Measurements from ENCODE around the gene TRAIP. TPM values are rescaled to one million over a fixed set of nuclear protein-coding genes. Genes with fewer than 3 reads are reported as not detected.
"Not testable (repeated sequence)": the region's sequence is repeated elsewhere in the genome, so short reads cannot be mapped to it uniquely, and the experiment has no call there.

TRAIP gene
- total RNA-seq (2021; fragmentation: NEBNext Ultra II Directional; extraction: Animal tissue kit (Norgen Biotek cat#: 25700)): 1 to 10 TPM; 3.4 to 7.5 (median 6.3) TPM
- long read RNA-seq, partial matches to known transcripts: 0 of 3 reads
- long read RNA-seq, other reads (novel, unspliced or antisense): 3 of 3 reads

GRCh38 chr3:49856181-49857005 is at the start of gene TRAIP:
TRAIP (minus strand) TSS chr3:49856564; CDS start chr3:49856453, 111 bp downstream.
- peak within 1 kb of the TSS; percentile 97 for H3K4me3 Mint-ChIP-seq
- peak; percentile 10; the same call in 1 of the 2 replicates for TF ChIP-seq CTCF (IDR thresholded peaks at IDR 0.05)
- peaks cover 12% of the 10 kb centered on the region for H3K4me1 Mint-ChIP-seq (ENCODE audit: low read depth)
- peak; percentile 90 for DNase-seq
- H3K36me3 Mint-ChIP-seq (ENCODE audit: low read depth): no peaks in the 10 kb centered on the region
- H3K27me3 Mint-ChIP-seq (ENCODE audit: insufficient read depth): no peaks in the 10 kb centered on the region; the same call in 1 of the 2 replicates
- peak within 1 kb of the TSS; percentile 85 for H3K27ac Mint-ChIP-seq
- H3K9me3 Mint-ChIP-seq: no peaks in the 10 kb centered on the region

- H3K4me1 Mint-ChIP-seq (ENCODE audit: low read depth): peaks cover 23% of the 10 kb centered on the region
- H3K36me3 Mint-ChIP-seq (ENCODE audit: low read depth); H3K27me3 Mint-ChIP-seq (ENCODE audit: insufficient read depth); DNase-seq; H3K4me3 Mint-ChIP-seq; H3K27ac Mint-ChIP-seq; H3K9me3 Mint-ChIP-seq: not testable (repeated sequence)
Observed at GRCh38 chr3:49904448-49904847, 48.1 kb upstream of the TRAIP start.

- Mint-ChIP-seq H3K4me3 (no peak within 1 kb of the TSS), H3K4me1 (ENCODE audit: low read depth) (peaks cover 23% of the 10 kb centered on the region), H3K27ac (no peak within 1 kb of the TSS), H3K27me3 (ENCODE audit: insufficient read depth) (no peaks in the 10 kb centered on the region), H3K36me3 (ENCODE audit: low read depth) (no peaks in the 10 kb centered on the region), H3K9me3 (no peaks in the 10 kb centered on the region)
- DNase-seq: no peak
- no peak for TF ChIP-seq CTCF (IDR thresholded peaks at IDR 0.05)
Observed at GRCh38 chr3:49903451-49904424, 47.4 kb upstream of the TRAIP start, which contains the start of gene MST1R. MST1R (minus strand) TSS chr3:49903873; CDS start chr3:49903609, 264 bp downstream.

GRCh38 chr3:49902511-49903345 is 46.4 kb upstream of the TRAIP start:
- H3K4me3 Mint-ChIP-seq: no peak overlapping the region
- peaks cover 23% of the 10 kb centered on the region for H3K4me1 Mint-ChIP-seq (ENCODE audit: low read depth)
- no peaks in the 10 kb centered on the region for H3K9me3 Mint-ChIP-seq
- DNase-seq: no peak
- H3K27ac Mint-ChIP-seq: no peak overlapping the region
- no peaks in the 10 kb centered on the region for H3K27me3 Mint-ChIP-seq (ENCODE audit: insufficient read depth)
- no peaks in the 10 kb centered on the region for H3K36me3 Mint-ChIP-seq (ENCODE audit: low read depth)
- no peak for TF ChIP-seq CTCF (IDR thresholded peaks at IDR 0.05)

- H3K4me3 Mint-ChIP-seq: no peak overlapping the region
- TF ChIP-seq CTCF (IDR thresholded peaks at IDR 0.05): no peak
- H3K27ac Mint-ChIP-seq: no peak overlapping the region; the same call in 1 of the 2 replicates
- no peaks in the 10 kb centered on the region for H3K36me3 Mint-ChIP-seq (ENCODE audit: low read depth)
- no peaks in the 10 kb centered on the region for H3K9me3 Mint-ChIP-seq
- H3K4me1 Mint-ChIP-seq (ENCODE audit: low read depth): peaks cover 22% of the 10 kb centered on the region
- H3K27me3 Mint-ChIP-seq (ENCODE audit: insufficient read depth): peaks cover 1% of the 10 kb centered on the region; the same call in 1 of the 2 replicates
- no peak for DNase-seq
Observed at GRCh38 chr3:49901366-49902339, 45.3 kb upstream of the TRAIP start.
